ENCODE measurements around the gene CARMIL1. TPM values are rescaled to one million over a fixed set of nuclear protein-coding genes. Genes with fewer than 3 reads are reported as not detected.

Gene CARMIL1
- total RNA-seq, 2 donors from 2014 or later: 11.9 to 13.7 TPM

GRCh38 chr6:25660512-25660911 lies 381.3 kb downstream of the CARMIL1 start:
- intact Hi-C loops (cut with DNase I): no loop called here
- Histone ChIP-seq H3K4me1 (peaks cover 69% of the 10 kb centered on the region), H3K4me3 (no peak overlapping the region), H3K36me3 (replicated peaks in 1 of 2; ENCODE audit: insufficient read depth in 1 of 2, low read depth in 2 of 2) (no peaks in the 10 kb centered on the region), H3K27ac (peak overlapping the region; percentile 9 to 74 (median 40)), H3K27me3 (no peaks in the 10 kb centered on the region), H3K9me3 (no peaks in the 10 kb centered on the region)
- peak; percentile 58 for ATAC-seq
- DNase-seq: peak in 2 of 4 donors; percentile 20 to 38
- TF ChIP-seq POLR2A (IDR thresholded peaks at IDR 0.05): no peak
- TF ChIP-seq CTCF (IDR thresholded peaks at IDR 0.05): no peak

GRCh38 chr6:25661129-25661779 lies 382.1 kb downstream of the CARMIL1 start:
- H3K4me3 ChIP-seq: no peak overlapping the region
- TF ChIP-seq POLR2A (IDR thresholded peaks at IDR 0.05): no peak
- no peak for TF ChIP-seq CTCF (IDR thresholded peaks at IDR 0.05)
- H3K36me3 ChIP-seq (replicated peaks in 1 of 2; ENCODE audit: insufficient read depth in 1 of 2, low read depth in 2 of 2): no peaks in the 10 kb centered on the region
- 16 to 23% methylated on average over 5 of the region's 5 CpGs for WGBS, 2 donors
- peaks cover 62% of the 10 kb centered on the region for H3K4me1 ChIP-seq
- ATAC-seq (peak; percentile 77), DNase-seq (no peak)
- H3K27ac ChIP-seq: peak overlapping the region; percentile 4 to 74 (median 40)
- intact Hi-C loops (cut with DNase I): no loop called here
- no peaks in the 10 kb centered on the region for H3K27me3 ChIP-seq
- H3K9me3 ChIP-seq: no peaks in the 10 kb centered on the region

- intact Hi-C loops (cut with DNase I): no loop called here
- H3K36me3 ChIP-seq (replicated peaks in 1 of 2; ENCODE audit: insufficient read depth in 1 of 2, low read depth in 2 of 2): no peaks in the 10 kb centered on the region
- no peaks in the 10 kb centered on the region for H3K27me3 ChIP-seq
- ATAC-seq (no peak), DNase-seq (no peak)
- no peak overlapping the region for H3K4me3 ChIP-seq
- 72 to 87% methylated on average over 4 of the region's 4 CpGs for WGBS, 2 donors
- peaks cover 78% of the 10 kb centered on the region for H3K4me1 ChIP-seq
- H3K27ac ChIP-seq: no peak overlapping the region
- TF ChIP-seq CTCF (IDR thresholded peaks at IDR 0.05): no peak
- TF ChIP-seq POLR2A (IDR thresholded peaks at IDR 0.05): no peak
- H3K9me3 ChIP-seq: no peaks in the 10 kb centered on the region
Observed at GRCh38 chr6:25665455-25665854, 386.3 kb downstream of the CARMIL1 start.

- Histone ChIP-seq H3K36me3 (replicated peaks in 1 of 2; ENCODE audit: insufficient read depth in 1 of 2, low read depth in 2 of 2) (no peaks in the 10 kb centered on the region), H3K4me1 (peaks cover 82% of the 10 kb centered on the region), H3K27ac (peak overlapping the region; percentile 19 to 81 (median 74)), H3K27me3 (no peaks in the 10 kb centered on the region), H3K4me3 (no peak overlapping the region), H3K9me3 (no peaks in the 10 kb centered on the region)
- ATAC-seq (no peak), DNase-seq (no peak)
- WGBS, 2 donors: 56 to 59% methylated on average over 5 of the region's 5 CpGs
- intact Hi-C loops (cut with DNase I): no loop called here
- TF ChIP-seq POLR2A (IDR thresholded peaks at IDR 0.05): no peak
- no peak for TF ChIP-seq CTCF (IDR thresholded peaks at IDR 0.05)
Observed at GRCh38 chr6:25669413-25669812, 390.2 kb downstream of the CARMIL1 start.

Small RNA genes lying within 50 kb of the gene (small RNA-seq; reads per million reads assigned to genes)
- gene RF00019 (not detected), gene RNU6-987P (not detected)
